GM10266 (cell line): ENCODE measurements around the gene ZIC3.

Experiments
- DNase-seq: peaks from one replicate; pipeline ENCODE4 v3.0.0; 2012; ENCODE audit errors: extremely low spot score
- CTCF ChIP-seq: IDR thresholded peaks from 2 replicates; pipeline ENCODE4 v1.5.1; 2012; ENCODE audit warnings: mild to moderate bottlenecking, low read depth; ENCODE audit not compliant: control insufficient read depth, insufficient read depth; ENCODE audit errors: missing control alignments

Gene ZIC3

GRCh38 chrX:137565921-137566745 is at the start of gene ZIC3:
Gene ZIC3, plus strand, starts transcription at chrX:137566127. Its CDS starts 565 bp downstream, at chrX:137566692.
- no peak for DNase-seq
- no peak for TF ChIP-seq CTCF

GRCh38 chrX:137519459-137519858 is 46.5 kb upstream of the ZIC3 start:
- no peak for DNase-seq
- TF ChIP-seq CTCF: no peak

GRCh38 chrX:137545711-137546651 is 19.9 kb upstream of the ZIC3 start:
- no peak for DNase-seq
- TF ChIP-seq CTCF: no peak

- no peak for DNase-seq
- TF ChIP-seq CTCF: no peak
Observed at GRCh38 chrX:137547291-137547690, 18.6 kb upstream of the ZIC3 start.

- TF ChIP-seq CTCF: no peak
Observed at GRCh38 chrX:137548261-137548660, 17.7 kb upstream of the ZIC3 start.

GRCh38 chrX:137549073-137549472 is 16.9 kb upstream of the ZIC3 start:
- DNase-seq: no peak
- TF ChIP-seq CTCF: no peak

More at GRCh38 chrX:137548261-137548660, 17.7 kb upstream of the ZIC3 start:
- DNase-seq: no peak
